DMS79 treated with DMSO at 0.1 percent for 48 hours (cell line): ENCODE data around the gene ARID5B.

ENCODE experiments used
- DNase-seq: peaks from one replicate; lab custom pipeline; 2025; lab: John Stamatoyannopoulos, UW

ARID5B gene

DNA sequence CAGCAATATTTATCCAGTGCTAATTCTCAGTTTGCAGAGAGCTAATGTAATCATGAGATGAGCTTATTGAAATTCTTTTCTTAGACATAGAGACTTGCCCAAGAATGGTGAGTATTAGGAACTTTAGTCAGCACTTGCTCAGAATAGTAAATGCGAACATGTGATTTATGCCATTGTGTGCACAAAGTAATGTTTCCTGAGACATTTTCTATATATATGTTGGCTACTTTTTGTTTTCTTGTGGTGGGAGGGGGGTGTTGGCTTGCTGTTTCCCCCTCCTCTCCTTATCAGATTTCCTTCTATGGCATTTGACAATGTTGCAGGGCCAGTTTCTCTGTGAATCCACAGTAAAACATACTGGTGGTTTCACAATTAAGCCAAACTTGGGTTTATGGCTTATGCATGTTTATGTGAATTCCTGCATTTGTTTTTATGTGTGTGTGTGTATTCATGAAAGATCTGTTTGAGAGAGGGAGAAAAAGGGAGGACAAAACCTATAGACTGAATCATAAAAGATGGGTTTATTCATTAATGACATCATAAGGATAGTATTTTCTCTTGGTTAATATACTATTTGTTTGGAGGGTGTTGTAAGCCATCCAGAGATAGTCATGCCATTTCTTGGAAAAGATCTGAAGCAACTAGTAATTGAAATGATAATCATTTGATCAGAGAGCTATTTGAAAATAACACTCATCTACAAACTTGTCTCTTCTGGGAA lies 36.3 kb downstream of the ARID5B start:
- no peak for DNase-seq

DNA sequence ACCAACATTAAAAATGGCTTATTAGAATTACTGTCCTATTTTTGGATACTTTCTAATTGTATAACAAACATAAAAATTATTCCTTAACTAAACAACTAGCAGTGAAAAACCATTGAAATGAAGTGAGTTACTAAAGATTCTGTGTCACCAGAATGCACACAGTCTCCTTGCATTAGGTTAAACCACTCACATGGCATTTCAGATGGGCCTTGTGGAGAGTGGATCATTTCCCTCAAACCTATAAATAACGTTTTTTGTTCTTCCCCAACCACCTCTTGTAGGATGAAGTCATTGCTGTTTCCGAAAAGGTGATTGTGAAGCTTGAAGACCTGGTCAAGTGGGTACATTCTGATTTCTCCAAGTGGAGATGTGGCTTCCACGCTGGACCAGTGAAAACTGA lies 38.4 kb downstream of the ARID5B start:
- no peak for DNase-seq

DNA sequence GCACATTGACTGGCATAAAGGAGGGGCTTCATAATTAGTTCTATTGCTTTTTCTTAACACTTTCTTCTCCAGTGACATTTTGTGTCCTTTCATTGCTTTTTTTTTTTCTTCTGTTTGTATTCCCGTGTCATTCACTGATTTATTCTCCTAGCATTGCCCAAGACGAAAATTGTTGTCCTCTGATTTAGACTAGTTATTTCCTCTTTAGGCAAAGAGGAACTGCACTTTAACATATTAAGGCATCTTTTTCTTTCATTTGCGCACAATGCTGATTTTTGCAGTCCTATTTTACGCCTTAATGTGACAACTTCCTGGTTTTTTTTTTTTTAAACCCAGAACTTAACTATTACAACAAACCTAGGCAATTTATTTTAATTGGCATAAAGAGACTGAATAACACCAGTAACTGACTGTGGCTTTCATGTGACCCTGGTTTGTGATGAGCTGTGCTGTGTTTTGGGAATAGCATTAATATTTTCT lies 39.7 kb downstream of the ARID5B start:
- no peak for DNase-seq

DNA sequence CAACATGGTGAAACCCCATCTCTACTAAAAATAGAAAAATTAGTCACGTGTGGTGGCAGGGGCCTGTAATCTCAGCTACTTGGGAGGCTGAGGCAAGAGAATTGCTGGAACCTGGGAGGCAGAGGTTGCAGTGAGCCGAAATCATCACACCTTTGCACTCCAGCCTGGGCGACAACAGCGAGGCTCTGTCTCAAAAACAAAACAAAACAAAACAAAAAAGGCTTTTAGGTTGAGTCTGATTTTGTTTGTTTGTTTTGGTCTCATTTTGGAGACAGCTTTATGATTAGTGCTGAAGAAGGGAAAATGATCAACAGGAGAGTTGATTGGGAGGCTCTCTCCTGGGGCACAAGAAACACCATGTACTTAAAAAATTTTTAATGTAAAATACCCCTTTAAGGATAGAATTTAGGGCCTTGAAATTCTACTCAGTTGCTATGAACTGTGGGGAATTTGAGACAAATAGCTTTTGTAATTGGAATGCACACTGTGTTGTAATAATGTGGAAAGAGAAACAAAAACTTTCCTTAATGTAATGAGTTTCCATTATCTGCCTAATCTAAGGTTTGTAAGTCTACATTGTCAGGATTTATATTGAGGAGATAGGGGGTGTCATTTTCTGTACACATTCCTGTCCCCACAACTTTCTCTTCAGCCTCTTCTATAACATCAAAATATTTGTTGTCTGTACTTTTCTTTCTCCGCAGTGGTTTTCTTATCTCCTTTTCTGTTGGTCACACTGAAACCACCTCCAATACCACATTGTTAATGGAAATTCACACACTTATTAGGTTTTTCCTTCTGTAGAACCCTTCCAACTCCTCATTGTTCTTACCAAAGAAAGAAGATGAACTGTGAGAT lies 41.3 kb downstream of the ARID5B start:
- DNase-seq, result no peak

DNA sequence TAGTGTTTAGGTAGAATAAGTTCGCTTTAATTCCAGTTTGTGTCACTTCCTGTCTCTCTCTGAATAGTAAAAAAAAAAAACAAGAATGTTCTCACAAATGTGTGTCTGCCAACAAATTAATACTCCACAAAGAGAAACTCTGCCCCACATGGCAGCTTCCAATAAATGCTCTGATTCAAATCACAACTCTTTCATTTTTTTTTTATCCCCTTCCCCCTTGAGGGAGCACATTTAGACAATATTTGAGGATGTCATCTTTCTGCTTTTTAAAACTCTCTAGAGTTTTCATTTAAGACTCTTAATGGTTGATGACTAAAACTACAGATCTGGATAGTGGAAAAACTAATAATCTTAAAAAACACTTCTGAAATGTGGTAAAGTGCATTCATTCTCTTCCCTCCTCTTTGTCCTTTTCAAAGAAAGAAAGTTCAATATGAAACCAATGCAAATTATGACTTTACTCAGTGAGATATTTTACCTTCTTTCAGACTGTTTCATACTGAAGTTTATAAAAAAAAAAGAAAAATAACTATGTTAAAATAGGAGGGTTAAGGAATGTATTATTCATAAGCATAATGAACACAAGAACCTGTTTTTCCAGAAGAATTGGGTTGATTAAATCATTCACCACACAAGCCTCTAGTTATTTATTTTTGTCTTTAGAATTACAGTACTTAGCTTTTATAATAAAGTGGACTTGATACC lies 42.3 kb downstream of the ARID5B start:
- no peak for DNase-seq

DNA sequence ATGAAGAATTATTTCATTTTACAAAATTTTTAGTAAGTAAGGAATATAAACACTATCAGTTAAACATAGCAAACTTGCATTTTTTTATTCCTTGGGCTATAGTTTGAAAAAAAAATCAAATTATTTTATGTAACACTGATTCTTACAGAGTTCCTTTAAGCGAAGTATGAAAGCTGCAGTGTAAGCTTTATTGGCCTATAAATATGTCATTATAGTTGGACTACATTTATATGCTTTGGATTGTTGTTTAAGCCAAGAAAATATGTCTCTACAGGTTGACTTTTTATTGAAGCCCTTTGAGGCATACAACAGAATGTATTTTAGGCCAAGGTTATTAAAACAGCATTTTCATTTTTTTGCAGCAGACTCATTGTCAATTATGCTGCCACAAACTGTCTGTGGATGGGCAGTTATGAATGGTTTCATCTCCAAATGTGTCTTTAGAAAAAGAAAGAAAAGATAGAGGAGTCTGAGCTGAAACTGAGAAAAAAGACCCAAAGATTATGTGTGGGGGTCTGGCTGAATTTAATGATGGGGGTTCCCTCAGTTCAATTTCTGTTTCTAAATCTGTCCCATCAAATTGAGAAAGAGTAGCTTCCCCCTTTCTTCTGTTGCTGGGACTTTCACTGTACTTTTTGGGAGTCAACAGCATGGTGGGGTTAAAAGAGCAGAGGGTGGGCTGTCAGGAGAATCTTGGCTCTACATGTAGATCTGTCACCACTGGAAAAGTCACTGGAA lies 43.1 kb downstream of the ARID5B start:
- DNase-seq, result no peak

DNA sequence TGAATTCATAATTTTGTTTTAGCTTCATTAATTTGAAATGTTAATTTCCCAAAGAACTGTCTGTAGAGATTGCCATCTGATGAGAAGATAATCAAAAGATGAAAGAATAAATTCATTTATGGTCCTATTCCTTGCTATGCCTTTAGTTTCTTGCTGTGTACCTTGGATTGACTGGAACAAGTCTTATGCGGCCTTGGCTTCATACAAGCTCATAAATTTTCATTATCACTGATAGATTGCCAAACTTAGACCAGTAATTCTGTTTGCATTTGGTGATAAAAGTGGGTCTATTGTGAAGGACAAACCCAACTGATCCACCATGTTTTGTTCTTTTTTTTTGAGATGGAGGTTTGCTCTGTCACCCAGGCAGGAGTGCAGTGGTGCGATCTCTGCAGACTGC lies 48.2 kb downstream of the ARID5B start:
- no peak for DNase-seq

DNA sequence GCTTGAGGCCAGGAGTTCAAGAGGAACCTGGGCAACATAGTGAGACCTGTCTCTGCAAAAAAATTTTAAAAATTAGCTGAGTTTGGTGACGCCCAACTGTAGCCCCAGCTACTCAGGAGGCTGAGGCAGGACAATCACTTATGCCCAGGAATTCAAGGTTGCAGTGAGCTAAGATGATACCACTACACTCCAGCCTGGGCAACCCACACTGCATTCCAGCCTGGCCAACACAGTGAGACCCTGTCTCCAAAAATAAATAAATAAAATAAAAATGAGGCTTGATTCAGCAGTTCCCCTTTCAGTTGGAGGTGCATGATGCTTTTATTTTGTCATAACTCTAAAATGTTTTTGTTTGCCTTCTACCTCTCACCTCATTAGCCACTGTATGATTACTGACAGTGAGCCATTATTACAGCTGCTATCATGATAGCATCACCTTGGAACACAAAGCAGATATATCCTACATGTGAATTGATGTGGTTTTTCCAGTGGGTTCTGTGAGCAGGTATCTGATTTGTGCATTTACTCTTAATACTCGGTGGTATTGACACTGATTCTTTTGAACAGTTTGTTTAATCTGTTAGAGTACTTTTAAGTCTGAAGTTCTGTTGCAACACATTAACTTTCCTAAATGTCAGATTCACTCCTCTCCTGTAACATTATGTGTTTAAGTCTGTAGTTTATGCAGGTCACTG lies 49.1 kb downstream of the ARID5B start:
- DNase-seq, result no peak

DNA sequence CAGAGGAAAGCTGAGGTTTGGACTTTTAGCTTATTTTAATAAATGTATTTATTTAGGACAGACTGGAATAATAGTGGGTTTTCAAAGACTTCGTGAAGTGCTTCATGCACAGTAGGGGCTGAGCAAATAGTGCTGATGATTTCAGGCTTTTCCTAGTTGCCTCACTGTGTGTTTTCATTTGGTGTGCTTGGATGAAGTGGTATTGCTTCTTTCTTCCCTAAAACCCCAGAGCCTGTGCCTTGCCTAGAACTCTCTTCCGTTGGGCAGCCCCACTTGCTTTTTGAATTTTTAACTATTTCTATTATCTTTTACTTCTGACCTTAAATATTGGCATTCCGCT lies 49.6 kb downstream of the ARID5B start:
- DNase-seq, result no peak

DNA sequence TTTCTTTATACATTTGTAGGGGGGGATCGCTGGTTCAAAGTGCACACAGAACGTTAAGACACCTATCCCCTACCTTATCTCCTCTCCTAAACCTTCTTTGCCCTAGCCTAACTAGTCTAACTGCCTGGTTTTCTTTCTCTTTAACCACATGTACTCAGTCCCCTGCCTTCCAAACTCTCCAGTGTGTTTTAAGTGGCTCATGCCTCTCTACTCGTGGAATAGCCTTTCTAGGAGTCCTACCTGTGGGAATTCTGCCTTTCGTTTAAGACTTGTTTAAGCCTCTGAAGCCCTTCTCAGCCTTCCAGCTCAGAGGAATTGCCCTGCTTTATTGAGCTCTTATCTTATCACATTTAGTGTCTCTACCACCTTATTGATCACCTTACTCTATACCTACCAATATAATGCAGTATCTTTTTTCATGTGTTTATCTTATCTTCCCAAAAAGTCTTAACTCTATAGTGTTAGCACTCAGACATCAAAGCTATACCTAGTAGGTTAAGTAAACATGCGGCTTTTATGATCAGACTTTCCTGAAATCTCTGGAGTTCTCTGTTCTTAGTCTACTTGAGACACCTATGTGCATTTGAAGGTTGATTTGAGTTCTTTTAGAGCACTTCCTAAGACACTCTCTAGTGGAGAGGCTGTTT lies 50.7 kb downstream of the ARID5B start:
- DNase-seq, result no peak

DNA sequence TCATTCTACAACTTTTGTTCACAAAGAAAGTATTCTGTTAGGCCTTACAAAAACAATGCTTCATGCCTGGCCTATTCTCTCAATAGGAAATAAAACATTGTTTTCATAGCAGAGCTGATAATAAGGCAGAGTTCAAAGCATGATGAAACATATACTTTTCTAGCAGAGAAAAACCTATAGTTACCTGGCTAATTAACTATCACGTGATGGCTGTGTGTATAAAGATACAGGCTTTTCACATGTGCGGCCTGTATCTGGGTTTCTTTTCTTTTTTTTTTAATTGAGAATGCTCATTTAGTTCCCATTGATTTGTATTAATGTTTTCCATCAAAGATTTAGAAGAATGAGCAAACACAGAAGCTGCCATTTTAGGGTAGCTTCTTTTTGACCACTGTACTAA lies 51.7 kb downstream of the ARID5B start:
- no peak for DNase-seq

DNA sequence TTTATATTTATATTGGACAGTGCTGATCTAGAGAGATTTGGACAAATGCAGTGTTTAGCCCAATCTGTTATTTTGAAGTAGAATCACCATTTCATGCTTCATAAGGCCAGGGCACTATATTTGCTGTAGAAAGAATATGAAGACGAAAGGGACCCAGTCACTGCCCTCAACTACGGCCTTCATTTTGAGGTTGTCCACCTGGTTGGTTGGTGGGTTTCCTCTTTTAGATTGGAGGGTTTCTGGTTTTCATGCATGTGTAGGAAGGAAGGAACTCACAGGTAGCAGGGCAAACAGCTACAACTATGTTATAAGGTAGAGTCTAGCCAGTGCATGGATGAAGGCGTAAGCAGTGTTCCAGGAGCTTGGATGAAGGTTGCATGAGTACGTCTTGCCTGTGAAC lies 56.3 kb downstream of the ARID5B start:
- DNase-seq, result no peak

DNA sequence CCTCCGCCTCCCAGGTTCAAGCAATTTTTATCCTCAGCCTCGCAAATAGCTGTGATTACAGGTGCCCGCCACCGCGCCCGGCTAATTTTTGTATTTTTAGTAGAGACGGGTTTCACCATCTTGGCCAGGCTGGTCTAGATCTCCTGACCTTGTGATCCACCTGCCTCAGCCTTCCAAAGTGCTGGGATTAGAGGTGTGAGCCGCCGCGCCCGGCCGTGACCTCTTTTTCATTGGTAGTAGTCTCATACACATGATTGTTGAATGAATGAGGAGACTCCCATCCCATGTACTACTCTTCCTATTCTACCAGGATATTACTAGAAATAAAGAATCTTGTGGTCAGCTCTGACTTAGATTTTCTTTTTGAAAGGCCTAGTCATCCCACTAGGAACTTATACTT lies 56.8 kb downstream of the ARID5B start:
- DNase-seq, result no peak

DNA sequence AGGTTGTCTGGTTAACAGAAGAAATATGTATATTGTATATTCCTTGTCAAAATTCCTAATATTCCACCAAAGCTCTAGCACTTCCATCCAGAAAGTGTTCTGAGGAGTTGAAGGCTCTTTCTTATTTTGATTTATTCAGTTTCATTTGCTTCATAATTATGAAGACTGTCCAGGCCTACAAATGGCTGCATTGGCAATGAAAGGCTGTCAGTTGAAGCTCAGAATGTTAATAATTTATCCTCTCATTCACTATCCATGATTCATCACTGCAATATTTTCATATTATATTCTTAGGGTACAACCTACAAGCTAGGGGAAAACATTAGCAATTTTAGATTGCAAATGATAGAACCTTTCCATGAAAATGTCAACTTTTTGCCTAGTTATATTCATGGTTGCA lies 57.3 kb downstream of the ARID5B start:
- no peak for DNase-seq

DNA sequence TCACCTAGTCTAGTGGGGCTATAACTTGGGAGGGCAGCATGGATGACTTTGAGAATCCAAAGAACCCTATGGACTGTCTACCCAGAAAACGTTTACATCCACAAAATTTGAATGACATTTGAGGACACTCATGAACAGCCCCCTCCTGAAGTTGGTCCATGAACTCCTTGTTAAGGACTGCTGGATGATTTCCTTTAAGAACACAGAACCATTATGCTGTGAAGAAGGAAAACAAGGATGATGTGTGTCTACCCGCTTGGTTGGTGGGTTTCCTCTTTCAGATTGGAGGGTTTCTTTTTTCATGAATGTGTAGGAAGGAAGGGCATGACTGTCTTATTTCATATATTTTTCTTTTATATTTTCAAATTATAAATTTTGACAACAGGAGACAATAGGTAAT lies 58.3 kb downstream of the ARID5B start:
- DNase-seq, result no peak

DNA sequence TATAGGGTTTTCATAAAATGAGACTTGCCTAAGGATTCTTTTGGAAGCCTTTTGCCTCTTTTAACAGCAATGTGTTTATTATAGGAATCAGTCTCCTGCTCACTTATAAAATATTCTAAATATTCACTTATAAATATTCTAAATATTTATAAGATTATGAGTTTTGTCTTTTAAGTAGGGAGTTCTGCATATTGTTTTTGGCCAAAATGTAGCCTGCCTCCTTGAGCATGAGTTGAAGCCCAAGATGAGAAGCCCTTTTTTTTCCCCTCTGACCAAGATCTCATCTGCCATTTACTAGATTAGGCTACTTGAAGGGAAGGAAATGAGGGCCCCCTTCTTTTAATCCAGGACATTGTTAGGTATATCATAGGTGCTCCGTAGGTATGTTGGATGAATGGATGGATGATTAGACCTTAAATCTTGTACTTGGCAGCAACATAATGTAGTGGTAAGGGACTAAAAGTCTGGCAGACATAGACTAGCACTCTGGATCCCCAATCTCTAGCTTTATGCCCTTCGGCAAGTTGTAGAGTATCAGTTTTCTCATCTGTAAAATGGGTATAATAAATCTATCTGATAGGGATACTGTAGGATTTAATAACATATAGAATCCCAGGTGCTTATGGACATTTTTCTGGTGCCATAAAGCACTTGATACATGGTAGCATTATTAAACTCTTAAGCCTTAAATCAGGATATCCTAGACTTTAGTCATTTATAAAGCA lies 59.1 kb downstream of the ARID5B start:
- DNase-seq, result no peak

DNA sequence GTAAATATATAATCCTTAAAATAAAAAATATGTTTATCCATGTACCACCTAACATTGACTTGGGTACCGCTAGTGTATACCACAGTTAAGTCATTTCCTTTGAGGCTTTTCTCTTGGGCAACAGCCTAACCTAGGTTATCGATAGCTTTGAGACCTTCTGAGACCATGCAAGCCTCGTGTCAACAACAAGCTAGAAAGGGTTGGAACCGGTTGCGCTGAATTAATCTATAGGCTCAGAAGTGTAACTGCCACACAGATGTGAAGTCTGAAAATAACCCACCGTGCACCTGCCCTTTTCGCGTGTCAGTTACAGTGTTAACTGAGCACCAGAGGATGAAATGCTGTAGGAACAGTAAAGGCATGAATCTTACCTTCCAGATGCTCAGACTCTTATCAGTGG lies 59.8 kb downstream of the ARID5B start:
- no peak for DNase-seq

DNA sequence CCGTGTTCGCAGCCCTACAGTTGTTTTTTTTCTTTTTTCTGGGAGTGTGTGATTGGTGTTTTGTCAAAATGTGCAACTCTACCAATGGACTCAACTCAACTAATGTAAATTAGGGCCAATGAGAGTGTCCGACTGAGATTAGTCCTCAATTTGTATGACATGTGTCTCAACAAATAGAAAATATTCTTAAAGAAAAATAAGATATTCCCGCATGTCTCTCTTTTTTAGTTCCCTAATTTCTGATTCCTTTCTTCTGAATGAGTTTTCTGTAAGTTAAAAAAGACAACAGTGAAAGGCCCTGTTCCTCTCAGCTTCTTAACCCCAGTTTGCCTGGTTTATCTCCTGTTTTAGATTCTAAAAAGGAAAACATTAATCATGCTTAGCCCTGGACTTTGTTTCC lies 61.5 kb downstream of the ARID5B start:
- no peak for DNase-seq

DNA sequence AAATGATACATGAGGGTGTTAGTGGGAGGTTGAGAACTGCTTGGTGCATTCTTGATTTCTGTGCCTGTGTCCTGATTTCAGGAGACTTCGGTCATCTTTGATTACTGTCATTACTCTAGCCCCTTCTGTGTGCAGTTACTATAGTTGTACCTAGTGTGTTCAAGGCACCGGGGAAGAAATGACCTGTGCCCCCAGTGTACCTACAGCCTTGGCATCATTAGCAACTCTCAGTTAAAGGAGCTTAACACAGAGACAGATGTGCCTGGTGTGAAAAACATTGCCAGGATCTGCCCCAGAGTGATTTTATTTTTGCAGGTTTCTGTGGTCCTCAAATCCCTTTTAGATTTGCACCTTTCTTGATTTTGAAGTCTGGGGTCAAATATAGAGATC lies 62.2 kb downstream of the ARID5B start:
- DNase-seq, result no peak

DNA sequence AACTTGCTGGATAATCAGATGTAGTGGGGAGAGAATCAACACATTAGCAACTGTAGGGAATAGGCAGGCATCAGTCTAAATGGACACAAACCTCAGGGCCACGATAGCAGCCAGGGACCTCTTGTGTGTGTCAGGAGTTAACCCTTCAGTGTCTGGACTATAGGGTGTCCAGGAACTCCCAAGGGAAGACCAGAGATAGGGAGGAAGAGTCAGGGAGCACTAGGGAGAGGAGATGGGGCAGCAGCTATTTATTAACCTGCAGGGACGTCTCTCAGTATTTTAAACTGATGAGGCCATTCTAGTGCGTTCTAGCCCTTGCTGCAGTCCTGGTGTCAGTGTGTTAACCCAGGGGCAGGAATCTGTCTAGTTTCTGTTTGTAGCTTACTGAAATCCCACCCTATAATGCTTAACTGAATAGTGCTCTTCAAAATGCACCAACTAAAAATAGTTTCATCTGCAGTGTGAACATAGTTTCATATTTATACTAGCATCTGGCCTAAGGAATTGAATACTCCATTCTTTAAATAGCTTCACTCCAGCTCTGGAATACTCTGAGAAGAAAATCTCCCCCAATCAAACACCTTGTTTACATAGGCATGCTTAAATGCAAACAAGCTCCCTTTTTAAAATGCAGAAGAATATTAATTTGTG lies 62.7 kb downstream of the ARID5B start:
- no peak for DNase-seq
